T-helper 1 cell treated with Interleukin-12 subunit alpha and Interleukin-12 subunit beta and Interleukin-4 antibody, amounts not matched to agents 30 μg/mL and 1 μg/mL, for 36 hours (primary cell): ENCODE data around the gene SLCO6A1.

ENCODE experiments used
- H3K27ac Mint-ChIP-seq: one replicate; pipeline ENCODE4 v1.8.0; 2021; ENCODE audit warnings: mild to moderate bottlenecking, mixed read lengths
- H3K27me3 Mint-ChIP-seq: one replicate; pipeline ENCODE4 v1.8.0; 2021; ENCODE audit warnings: low read depth, mixed read lengths
- H3K36me3 Mint-ChIP-seq: one replicate; pipeline ENCODE4 v1.8.0; 2021; ENCODE audit warnings: low read depth, mixed read lengths
- H3K4me1 Mint-ChIP-seq: one replicate; pipeline ENCODE4 v1.8.0; 2021; ENCODE audit warnings: low read depth, mixed read lengths
- H3K4me3 Mint-ChIP-seq: one replicate; pipeline ENCODE4 v1.8.0; 2021; ENCODE audit warnings: mild to moderate bottlenecking, moderate library complexity, mixed read lengths
- H3K9me3 Mint-ChIP-seq: one replicate; pipeline ENCODE4 v1.8.0; 2021; ENCODE audit warnings: mixed read lengths

Gene SLCO6A1

DNA sequence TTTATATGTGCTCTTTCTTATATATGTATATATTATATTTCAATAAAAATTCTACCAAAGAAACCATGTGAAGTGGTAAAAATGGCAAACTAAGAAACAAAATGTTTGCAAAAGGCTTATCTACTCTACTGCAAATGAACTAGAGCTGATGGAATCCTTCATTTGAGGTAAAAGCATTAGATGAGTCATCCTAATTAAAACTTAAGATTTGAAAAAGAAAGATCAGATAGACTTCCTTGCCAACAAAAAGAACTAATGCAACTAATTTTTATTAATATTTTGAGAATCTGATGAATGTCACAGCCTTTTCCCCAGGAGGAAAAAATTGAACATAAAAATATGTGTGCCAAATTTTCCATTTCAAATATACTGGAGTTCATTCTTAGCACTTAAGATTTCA lies 118.6 kb downstream of the SLCO6A1 start:
- no peaks in the 10 kb centered on the region for H3K9me3 Mint-ChIP-seq
- no peaks in the 10 kb centered on the region for H3K36me3 Mint-ChIP-seq
- H3K4me1 Mint-ChIP-seq, result no peaks in the 10 kb centered on the region

GRCh38 chr5:102375876-102376275 lies 122.9 kb downstream of the SLCO6A1 start:
- no peaks in the 10 kb centered on the region for H3K27me3 Mint-ChIP-seq
- no peaks in the 10 kb centered on the region for H3K4me1 Mint-ChIP-seq
- H3K4me3 Mint-ChIP-seq, result no peak overlapping the region
- H3K36me3 Mint-ChIP-seq, result no peaks in the 10 kb centered on the region
- H3K27ac Mint-ChIP-seq, result no peak overlapping the region
- no peaks in the 10 kb centered on the region for H3K9me3 Mint-ChIP-seq

More for the DNA sequence above, 118.6 kb downstream of the SLCO6A1 start:
- H3K27ac Mint-ChIP-seq, result no peak overlapping the region
- H3K27me3 Mint-ChIP-seq, result no peaks in the 10 kb centered on the region
- H3K4me3 Mint-ChIP-seq, result no peak overlapping the region

- Mint-ChIP-seq H3K27me3 (no peaks in the 10 kb centered on the region), H3K4me1 (no peaks in the 10 kb centered on the region), H3K9me3 (no peaks in the 10 kb centered on the region)
Observed at GRCh38 chr5:102375272-102375671, 123.5 kb downstream of the SLCO6A1 start.

GRCh38 chr5:102368392-102368791 lies 130.4 kb downstream of the SLCO6A1 start:
- Mint-ChIP-seq H3K9me3 (no peaks in the 10 kb centered on the region), H3K27me3 (no peaks in the 10 kb centered on the region), H3K27ac (no peak overlapping the region), H3K4me3 (no peak overlapping the region), H3K4me1 (no peaks in the 10 kb centered on the region), H3K36me3 (no peaks in the 10 kb centered on the region)

More at GRCh38 chr5:102375272-102375671, 123.5 kb downstream of the SLCO6A1 start:
- Mint-ChIP-seq H3K27ac (no peak overlapping the region), H3K4me3 (no peak overlapping the region), H3K36me3 (no peaks in the 10 kb centered on the region)

GRCh38 chr5:102341681-102342288 lies 157.0 kb downstream of the SLCO6A1 start:
- H3K4me3 Mint-ChIP-seq, result no peak overlapping the region
- no peaks in the 10 kb centered on the region for H3K9me3 Mint-ChIP-seq
- no peaks in the 10 kb centered on the region for H3K4me1 Mint-ChIP-seq
- no peaks in the 10 kb centered on the region for H3K36me3 Mint-ChIP-seq
- no peak overlapping the region for H3K27ac Mint-ChIP-seq
- H3K27me3 Mint-ChIP-seq, result no peaks in the 10 kb centered on the region

- no peaks in the 10 kb centered on the region for H3K9me3 Mint-ChIP-seq
- H3K27ac Mint-ChIP-seq, result no peak overlapping the region
- no peaks in the 10 kb centered on the region for H3K4me1 Mint-ChIP-seq
- no peaks in the 10 kb centered on the region for H3K36me3 Mint-ChIP-seq
- H3K4me3 Mint-ChIP-seq, result no peak overlapping the region
- H3K27me3 Mint-ChIP-seq, result no peaks in the 10 kb centered on the region
Observed at GRCh38 chr5:102324714-102325113, 174.1 kb downstream of the SLCO6A1 start.
